Esophagus (tissue), 2 donors: ENCODE measurements around the gene SLC13A5. TPM values are rescaled to one million over a fixed set of nuclear protein-coding genes. Genes with fewer than 3 reads are reported as not detected.
"Not testable (repeated sequence)": the region's sequence is repeated elsewhere in the genome, so short reads cannot be mapped to it uniquely, and the experiment has no call there.

Experiments used
- H3K27ac ChIP-seq, 2 donors: one replicate each; pipeline ENCODE4 v1.5.1; 2013; ENCODE audit warnings: low read depth in 2 of 2, mild to moderate bottlenecking in 2 of 2, inconsistent platforms in 1 of 2, low read length in 1 of 2, moderate library complexity in 1 of 2
- H3K27me3 ChIP-seq, 2 donors: one replicate each; pipeline ENCODE4 v1.6.1; 2013; ENCODE audit warnings: low read length in 2 of 2, control low read depth in 1 of 2, mild to moderate bottlenecking in 1 of 2; ENCODE audit not compliant: insufficient read depth in 2 of 2, control insufficient read depth in 1 of 2
- H3K36me3 ChIP-seq, 2 donors: one replicate each; pipeline ENCODE4 v1.6.1; 2013; ENCODE audit warnings: low read length in 1 of 2; ENCODE audit not compliant: control insufficient read depth in 2 of 2, insufficient read depth in 2 of 2
- H3K4me1 ChIP-seq, 2 donors: one replicate each; pipeline ENCODE4 v1.6.1; 2013; ENCODE audit warnings: low read length in 1 of 2; ENCODE audit not compliant: control insufficient read depth in 2 of 2, insufficient read depth in 2 of 2
- H3K4me3 ChIP-seq, 2 donors: one replicate each; pipeline ENCODE4 v1.5.1; 2013; ENCODE audit warnings: low read length in 2 of 2, mild to moderate bottlenecking in 2 of 2, low read depth in 1 of 2, moderate library complexity in 1 of 2
- H3K9me3 ChIP-seq, 2 donors: one replicate each; pipeline ENCODE4 v1.6.1; 2013; ENCODE audit warnings: mild to moderate bottlenecking in 2 of 2, low read depth in 1 of 2, low read length in 1 of 2, moderate library complexity in 1 of 2; ENCODE audit not compliant: control insufficient read depth in 2 of 2, insufficient read depth in 1 of 2
- WGBS, 2 donors: extraction: QIAGEN DNeasy Blood & Tissue Kit; methylation state at CpG; one replicate each; pipeline ENCODE4 v1.1.7; 2013; 5-methylcytosine and 5-hydroxymethylcytosine counted together
- polyA plus RNA-seq, 2 donors: library from polyadenylated mRNA; stranded (reverse); fragments of 200-250 nt; gene quantifications; one replicate each; pipeline ENCODE4 v1.2.3, GENCODE V29; 2013
- donor health status: healthy with polysubstance abuse.
- donor health status: Bipolar disorder and iron deficiency.

Gene SLC13A5
- polyA plus RNA-seq, 2 donors: 0.49 to 2.1 TPM

DNA sequence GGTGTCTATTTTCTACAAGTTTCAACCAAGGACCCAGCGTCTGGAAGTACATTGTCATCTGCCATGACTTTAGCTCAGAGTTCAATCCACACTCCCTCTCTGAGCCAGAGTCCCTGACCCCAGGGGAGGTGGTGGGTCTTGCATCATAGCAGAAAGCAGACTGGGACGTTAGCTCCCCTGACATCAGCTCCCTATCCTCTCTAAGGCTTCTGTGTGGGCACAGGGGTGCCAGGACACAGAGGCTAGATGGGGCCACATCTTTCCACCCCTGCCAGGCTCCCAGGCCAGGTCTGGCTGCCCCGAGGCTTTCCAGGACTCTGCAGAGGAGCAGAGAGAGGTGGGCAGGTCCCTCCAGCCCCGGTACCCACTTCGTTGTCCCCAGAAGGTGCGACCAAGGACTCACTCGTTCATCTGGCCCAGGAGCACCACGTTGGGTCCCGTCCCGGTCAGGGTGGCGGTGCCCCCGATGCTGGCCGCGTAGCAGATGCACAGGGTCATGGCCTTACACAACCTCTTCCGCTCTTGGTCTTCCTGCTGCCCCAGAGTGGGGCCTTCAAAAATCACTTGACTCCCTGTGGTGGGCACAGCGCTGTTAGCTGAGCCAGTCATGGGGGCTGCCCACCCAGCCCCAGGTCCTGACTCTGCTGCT, 10.5 kb downstream of the SLC13A5 start:
- H3K27me3 ChIP-seq: no peaks in the 10 kb centered on the region
- H3K36me3 ChIP-seq: no peaks in the 10 kb centered on the region
- no peaks in the 10 kb centered on the region for H3K9me3 ChIP-seq
- no peak overlapping the region for H3K27ac ChIP-seq
- H3K4me3 ChIP-seq: no peak overlapping the region
- 89 to 93% methylated on average over 16 of the region's 16 CpGs for WGBS, 2 donors
- H3K4me1 ChIP-seq: no peaks in the 10 kb centered on the region

DNA sequence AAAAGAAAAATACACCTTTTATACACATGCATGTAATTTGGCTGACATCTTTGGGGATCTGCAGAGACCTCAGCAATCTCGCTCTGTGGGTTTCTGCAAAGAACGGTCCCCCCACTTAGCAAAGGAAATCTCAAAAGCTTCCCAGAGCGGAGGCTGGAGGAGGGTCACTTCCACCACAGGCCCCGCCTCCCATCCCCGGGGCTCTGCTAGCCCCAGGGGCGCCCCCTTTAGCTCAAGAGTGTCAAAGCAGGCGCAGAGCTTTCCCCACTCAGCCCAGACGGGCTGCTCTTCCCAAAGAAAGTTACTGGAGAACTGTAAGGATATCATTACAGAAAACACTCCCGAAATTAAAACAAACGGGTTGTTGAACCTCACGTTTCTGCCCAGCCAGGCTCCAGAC, 11.4 kb downstream of the SLC13A5 start:
- 32 to 41% methylated on average over 11 of the region's 11 CpGs for WGBS, 2 donors
- Histone ChIP-seq H3K9me3 (no peaks in the 10 kb centered on the region), H3K4me3 (no peak overlapping the region), H3K27me3 (no peaks in the 10 kb centered on the region), H3K4me1 (no peaks in the 10 kb centered on the region), H3K36me3 (no peaks in the 10 kb centered on the region), H3K27ac (no peak overlapping the region)

DNA sequence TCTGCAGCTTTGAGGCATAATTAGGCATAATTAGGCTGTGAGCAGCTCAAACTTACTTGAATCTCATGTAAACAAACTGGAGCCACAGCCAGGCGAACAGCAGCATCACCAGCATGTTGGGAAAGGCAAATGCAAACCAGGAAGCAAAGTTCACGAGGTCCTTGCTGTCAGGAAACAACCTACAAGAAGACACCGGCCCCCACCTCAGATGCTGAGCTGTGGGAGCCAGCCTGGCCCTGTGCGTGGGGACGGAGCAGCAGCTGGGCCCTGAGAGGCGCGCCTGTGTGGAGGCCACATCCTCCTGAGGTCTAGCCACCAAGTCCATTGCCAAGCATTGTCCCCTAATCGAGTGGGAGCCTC, 12.2 kb downstream of the SLC13A5 start:
- WGBS, 2 donors: 73 to 81% methylated on average over 8 of the region's 8 CpGs
- Histone ChIP-seq H3K9me3 (no peaks in the 10 kb centered on the region), H3K27ac (no peak overlapping the region), H3K27me3 (no peaks in the 10 kb centered on the region), H3K36me3 (no peaks in the 10 kb centered on the region), H3K4me3 (no peak overlapping the region), H3K4me1 (no peaks in the 10 kb centered on the region)

DNA sequence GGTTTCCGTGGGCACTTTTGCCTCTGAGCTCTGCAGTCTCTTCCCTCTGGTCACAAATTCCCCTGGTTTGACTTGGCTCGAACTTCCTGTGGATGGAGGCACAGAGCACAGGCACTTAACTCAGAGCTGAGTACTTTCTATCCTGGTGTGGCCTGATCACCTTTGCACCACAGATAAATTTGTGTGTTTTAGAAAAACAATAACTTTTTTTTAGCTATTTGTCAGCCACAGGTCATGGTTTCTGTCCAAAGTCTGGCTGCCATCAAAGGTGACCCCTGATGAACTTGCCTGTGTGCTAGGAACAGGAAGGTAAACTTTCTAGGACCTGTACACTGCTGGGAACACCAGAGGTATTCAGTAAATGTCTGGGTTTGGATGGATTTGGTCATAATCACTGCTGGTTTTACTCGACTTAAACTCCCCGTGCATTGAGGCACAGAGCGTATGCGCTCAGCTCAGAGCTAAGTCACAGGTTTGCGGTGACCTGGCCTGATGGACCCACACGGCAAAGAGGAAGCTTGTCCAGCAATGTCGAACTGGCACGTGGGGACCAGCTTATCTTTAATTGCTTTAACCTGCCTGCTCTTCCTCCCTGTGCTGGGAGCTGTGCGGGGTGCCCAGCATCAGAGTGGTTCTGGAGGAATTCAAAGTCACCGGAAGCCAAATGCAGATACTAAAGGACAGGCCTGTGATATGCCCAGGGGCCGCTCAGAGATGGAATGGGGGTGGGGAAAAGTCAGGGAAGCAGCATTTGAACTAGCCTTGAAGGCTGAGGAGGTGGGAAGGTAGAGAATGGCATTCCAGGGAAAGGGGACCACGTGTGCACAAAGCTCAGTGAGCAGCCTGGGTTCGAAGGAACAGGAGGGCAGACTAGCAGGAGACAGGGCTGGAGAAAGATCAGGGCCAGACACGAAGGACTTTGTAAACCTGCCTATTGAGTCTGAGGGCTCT, 12.9 kb downstream of the SLC13A5 start:
- no peaks in the 10 kb centered on the region for H3K9me3 ChIP-seq
- H3K36me3 ChIP-seq: no peaks in the 10 kb centered on the region
- no peaks in the 10 kb centered on the region for H3K27me3 ChIP-seq
- H3K4me3 ChIP-seq: no peak overlapping the region
- WGBS, 2 donors: 70 to 75% methylated on average over 16 of the region's 16 CpGs
- H3K27ac ChIP-seq: no peak overlapping the region
- no peaks in the 10 kb centered on the region for H3K4me1 ChIP-seq

DNA sequence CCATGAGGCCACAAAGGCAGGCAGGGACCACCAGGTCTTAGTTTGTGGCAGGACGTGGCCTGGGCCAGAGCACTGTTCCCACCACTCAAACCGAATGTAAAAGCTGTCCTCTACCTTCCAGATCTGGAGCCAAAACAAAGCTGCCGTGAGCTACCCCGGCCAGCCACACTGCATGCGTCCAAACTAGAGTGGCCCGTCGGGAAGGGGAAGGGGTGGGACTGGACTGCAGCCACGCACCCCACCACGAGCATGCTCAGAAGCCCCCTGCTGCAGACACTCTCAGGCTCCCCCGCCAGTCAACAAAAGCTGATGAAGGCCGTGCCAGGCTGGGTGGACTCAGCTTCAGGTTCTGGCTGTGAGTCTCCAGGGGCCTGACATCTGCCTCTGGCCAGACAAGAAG, 15.2 kb downstream of the SLC13A5 start:
- no peaks in the 10 kb centered on the region for H3K27me3 ChIP-seq
- WGBS, 2 donors: 83 to 88% methylated on average over 11 of the region's 11 CpGs
- H3K4me3 ChIP-seq: no peak overlapping the region
- H3K4me1 ChIP-seq: no peaks in the 10 kb centered on the region
- H3K27ac ChIP-seq: no peak overlapping the region
- no peaks in the 10 kb centered on the region for H3K36me3 ChIP-seq
- no peaks in the 10 kb centered on the region for H3K9me3 ChIP-seq

DNA sequence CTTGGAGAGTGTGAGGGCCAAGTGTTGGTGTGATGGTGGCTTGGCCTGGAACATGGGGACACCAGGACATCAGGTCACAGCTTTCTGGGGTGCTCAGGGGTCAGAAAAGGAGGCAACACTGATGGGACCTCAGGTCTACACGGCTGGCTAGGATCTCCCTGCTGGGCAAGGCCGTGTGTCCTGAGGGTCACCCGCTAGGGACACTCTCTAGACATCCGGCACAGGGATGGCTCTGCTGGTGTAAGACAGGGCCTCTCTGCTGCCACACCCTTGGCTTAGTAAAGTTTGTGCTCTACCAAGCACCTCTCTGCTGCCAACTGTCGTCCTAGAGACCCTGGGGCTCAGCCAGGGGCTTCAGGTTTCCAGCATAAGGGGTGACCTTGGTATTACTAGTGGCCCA, 16.3 kb downstream of the SLC13A5 start:
- Histone ChIP-seq H3K4me1 (no peaks in the 10 kb centered on the region), H3K27ac (no peak overlapping the region), H3K27me3 (no peaks in the 10 kb centered on the region), H3K4me3 (no peak overlapping the region), H3K36me3 (no peaks in the 10 kb centered on the region), H3K9me3 (no peaks in the 10 kb centered on the region)
- 82 to 86% methylated on average over 5 of the region's 5 CpGs for WGBS, 2 donors

DNA sequence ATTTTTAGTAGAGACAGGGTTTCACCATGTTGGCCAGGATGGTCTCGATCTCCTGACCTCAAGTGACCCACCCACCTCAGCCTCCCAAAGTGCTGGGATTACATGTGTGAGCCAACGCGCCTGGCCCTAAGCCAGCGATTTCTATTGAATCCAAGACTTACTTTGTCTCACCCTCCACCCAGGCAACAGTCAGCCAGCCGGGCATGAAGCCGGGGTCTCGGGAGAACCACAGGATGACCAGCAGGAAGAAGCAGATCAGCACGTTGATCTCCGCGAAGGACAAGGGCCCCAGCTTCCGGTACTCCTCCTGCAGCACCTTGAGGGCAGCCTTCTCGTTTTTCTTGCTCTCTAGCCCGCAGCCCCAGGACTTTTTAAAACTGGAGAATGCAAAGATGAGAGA, 17.6 kb downstream of the SLC13A5 start:
- H3K36me3 ChIP-seq: no peaks in the 10 kb centered on the region
- H3K9me3 ChIP-seq: no peaks in the 10 kb centered on the region
- 70 to 86% methylated on average over 13 of the region's 13 CpGs for WGBS, 2 donors
- H3K27me3 ChIP-seq: no peaks in the 10 kb centered on the region
- no peak overlapping the region for H3K4me3 ChIP-seq
- no peaks in the 10 kb centered on the region for H3K4me1 ChIP-seq
- no peak overlapping the region for H3K27ac ChIP-seq

DNA sequence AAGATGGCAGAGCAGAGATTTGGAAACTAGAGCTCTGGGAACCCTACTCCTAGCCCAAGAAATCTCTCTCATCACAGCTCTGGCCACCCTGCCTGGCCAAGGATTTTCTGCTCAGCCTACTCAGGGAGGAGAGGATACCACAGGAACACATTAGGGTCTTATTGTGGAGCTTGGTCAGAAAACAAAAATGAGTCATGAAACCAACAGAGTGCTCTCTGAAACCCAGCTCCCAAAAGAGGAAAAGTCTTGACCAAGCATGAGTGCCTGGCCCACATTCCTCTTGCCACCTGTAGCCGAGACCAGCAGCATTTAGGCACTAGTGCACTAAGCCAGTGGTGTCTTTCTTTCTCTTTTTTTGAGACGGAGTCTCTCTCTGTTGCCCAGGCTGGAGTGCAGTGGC, 18.1 kb downstream of the SLC13A5 start:
- WGBS, 2 donors: 87 to 95% methylated on average over 2 of the region's 2 CpGs
- Histone ChIP-seq H3K27me3 (no peaks in the 10 kb centered on the region), H3K4me3 (no peak overlapping the region), H3K9me3 (no peaks in the 10 kb centered on the region), H3K27ac (no peak overlapping the region), H3K36me3 (no peaks in the 10 kb centered on the region), H3K4me1 (no peaks in the 10 kb centered on the region)

DNA sequence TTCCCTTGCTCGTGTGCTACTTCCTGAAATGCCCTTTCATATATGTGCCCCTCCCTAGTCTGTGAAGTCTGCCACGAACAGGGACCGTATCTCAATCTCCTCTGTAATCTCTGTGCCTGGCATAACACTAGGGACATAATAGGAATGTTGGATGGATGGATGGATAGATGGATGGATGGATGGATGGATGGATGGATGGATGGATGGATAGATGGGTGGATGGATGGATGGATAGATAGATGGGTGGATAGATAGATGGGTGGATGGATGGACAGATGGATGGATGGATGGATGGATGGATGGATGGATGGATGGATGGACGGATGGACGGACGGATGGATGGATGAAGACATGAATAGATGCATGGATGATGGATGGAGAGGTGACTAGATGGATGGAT, 21.2 kb downstream of the SLC13A5 start:
- H3K27ac ChIP-seq: not testable (repeated sequence)
- WGBS, 2 donors: 61 to 75% methylated on average over 6 of the region's 6 CpGs

DNA sequence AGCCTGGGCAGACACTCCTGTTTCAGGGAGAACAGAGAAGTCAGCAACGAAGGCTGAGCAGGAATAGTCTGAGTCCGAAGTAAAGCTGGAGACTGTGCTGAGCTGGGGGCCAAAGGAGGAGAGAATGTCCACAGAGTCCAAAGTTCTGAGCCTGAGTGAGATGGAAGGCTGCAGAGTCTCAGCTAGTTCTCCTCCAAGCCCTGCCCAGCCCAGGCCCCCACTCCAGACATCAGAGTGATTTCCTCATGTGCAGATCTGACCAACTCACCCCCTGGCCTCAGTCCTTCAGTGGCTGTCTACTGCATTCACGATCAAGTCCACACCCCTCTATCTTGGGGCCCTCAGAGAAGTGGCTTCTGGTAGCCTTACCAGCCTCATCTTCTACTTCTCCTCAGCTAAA, 21.6 kb downstream of the SLC13A5 start:
- no peaks in the 10 kb centered on the region for H3K4me1 ChIP-seq
- no peaks in the 10 kb centered on the region for H3K36me3 ChIP-seq
- H3K27me3 ChIP-seq: no peaks in the 10 kb centered on the region
- H3K27ac ChIP-seq: no peak overlapping the region
- no peaks in the 10 kb centered on the region for H3K9me3 ChIP-seq
- WGBS, 2 donors: 71 to 90% methylated on average over 3 of the region's 3 CpGs
- no peak overlapping the region for H3K4me3 ChIP-seq

More for the DNA sequence above, 21.2 kb downstream of the SLC13A5 start:
- H3K9me3 ChIP-seq, H3K4me1 ChIP-seq, H3K36me3 ChIP-seq, H3K4me3 ChIP-seq, H3K27me3 ChIP-seq: not testable (repeated sequence)
